Hepatocyte (in vitro differentiated cells): ENCODE results near the gene HNRNPH3. TPM values are rescaled to one million over a fixed set of nuclear protein-coding genes. Genes with fewer than 3 reads are reported as not detected.

Experiments used
- polyA plus RNA-seq: library from polyadenylated mRNA; unstranded; fragments of >200 nt; fragmentation: Nextera tagmentation; extraction: Ambion mirVana; gene quantifications from 2 replicates; pipeline ENCODE4 v1.2.1, GENCODE V29; 2016
- total RNA-seq: library from RNA; depleted of rRNA; stranded (reverse); fragments of >200 nt; gene quantifications from 2 replicates; pipeline ENCODE4 v1.2.3, GENCODE V29; 2014

Gene HNRNPH3
- total and polyA plus RNA-seq, 2 experiments from 2014 or later: 26.8 to 135 TPM

Other genes starting within 250 kb of the HNRNPH3 start
- not detected in 2 replicates for gene MYPN, start 222.6 kb upstream of the HNRNPH3 start, total RNA-seq
- not detected in 2 replicates for gene MYPN, start 222.6 kb upstream of the HNRNPH3 start, polyA plus RNA-seq
- gene ATOH7, start 100.0 kb upstream of the HNRNPH3 start, total RNA-seq: 0.17 TPM in 1 of 2 replicates, not detected in the other
- not detected in 2 replicates for gene ATOH7, start 100.0 kb upstream of the HNRNPH3 start, polyA plus RNA-seq
- gene PBLD, start 864 bp downstream of the HNRNPH3 start, total RNA-seq: 37.0 and 42.2 TPM in 2 replicates
- gene PBLD, start 864 bp downstream of the HNRNPH3 start, polyA plus RNA-seq: 12.8 and 26.1 TPM in 2 replicates
- 12.7 and 19.0 TPM in 2 replicates for gene RUFY2, start 75.2 kb downstream of the HNRNPH3 start, total RNA-seq
- 9.4 and 11.5 TPM in 2 replicates for gene RUFY2, start 75.2 kb downstream of the HNRNPH3 start, polyA plus RNA-seq
- gene DNA2, start 139.9 kb downstream of the HNRNPH3 start, total RNA-seq: 6.1 and 9.3 TPM in 2 replicates
- 1.5 and 2.4 TPM in 2 replicates for gene DNA2, start 139.9 kb downstream of the HNRNPH3 start, polyA plus RNA-seq
- gene SLC25A16, start 195.5 kb downstream of the HNRNPH3 start, total RNA-seq: 22.1 and 23.5 TPM in 2 replicates
- 9.9 and 10.7 TPM in 2 replicates for gene SLC25A16, start 195.5 kb downstream of the HNRNPH3 start, polyA plus RNA-seq
- 10.4 and 13.6 TPM in 2 replicates for gene TET1, start 228.3 kb downstream of the HNRNPH3 start, total RNA-seq
- gene TET1, start 228.3 kb downstream of the HNRNPH3 start, polyA plus RNA-seq: 2.4 and 3.2 TPM in 2 replicates